Upper lobe of left lung (tissue), 4 donors: ENCODE data around the gene PSMG3.

Experiments
- EP300 ChIP-seq, 4 donors: sonication (generic); formaldehyde crosslinking; IDR thresholded peaks; one replicate each; pipeline ENCODE4 v1.5.1; 2017; ENCODE audit warnings: antibody characterized with exemption in 4 of 4, control low read depth in 2 of 4
- POLR2A ChIP-seq, 4 donors: fragments of 450-650 bp; IDR thresholded peaks; one replicate each; pipeline ENCODE4 v1.5.1; 2016 to 2017; ENCODE audit warnings: antibody characterized with exemption in 4 of 4, mild to moderate bottlenecking in 2 of 4
- POLR2AphosphoS5 ChIP-seq, 2 donors: sonication (generic); formaldehyde crosslinking; IDR thresholded peaks; one replicate each; pipeline ENCODE4 v1.5.1; 2017; ENCODE audit warnings: antibody characterized with exemption in 2 of 2
- TF ChIP-seq, protein P1 (sequence below), 6 experiments: fragments of 450-650 bp in 4 of 6; fragments of 200-600 bp in 2 of 6; sonication (generic) in 2 of 6; IDR thresholded peaks; one replicate each; pipeline ENCODE4 v1.5.1; 2016 to 2019; ENCODE audit warnings: antibody characterized with exemption in 6 of 6

DNA sequence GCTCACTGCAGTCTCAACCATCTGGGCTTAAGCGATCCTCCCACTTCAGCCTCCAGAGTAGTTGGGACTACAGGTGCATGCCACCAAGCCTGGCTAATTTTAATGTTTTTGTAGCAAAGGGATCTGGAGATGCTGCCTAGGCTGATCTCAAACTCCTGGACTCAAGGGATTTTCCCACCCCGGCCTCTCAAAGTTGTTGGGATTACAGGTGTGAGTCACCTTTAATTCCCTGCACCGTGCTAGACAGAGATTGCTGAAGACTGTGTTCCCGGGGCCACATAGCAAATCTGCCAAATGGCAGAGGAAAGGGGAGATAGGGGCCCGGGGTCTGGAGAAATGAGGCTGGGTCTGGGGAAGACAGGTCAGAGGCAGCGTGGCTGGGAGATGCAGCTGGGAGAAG lies 20.6 kb upstream of the PSMG3 start:
- TF ChIP-seq, protein P1, sequence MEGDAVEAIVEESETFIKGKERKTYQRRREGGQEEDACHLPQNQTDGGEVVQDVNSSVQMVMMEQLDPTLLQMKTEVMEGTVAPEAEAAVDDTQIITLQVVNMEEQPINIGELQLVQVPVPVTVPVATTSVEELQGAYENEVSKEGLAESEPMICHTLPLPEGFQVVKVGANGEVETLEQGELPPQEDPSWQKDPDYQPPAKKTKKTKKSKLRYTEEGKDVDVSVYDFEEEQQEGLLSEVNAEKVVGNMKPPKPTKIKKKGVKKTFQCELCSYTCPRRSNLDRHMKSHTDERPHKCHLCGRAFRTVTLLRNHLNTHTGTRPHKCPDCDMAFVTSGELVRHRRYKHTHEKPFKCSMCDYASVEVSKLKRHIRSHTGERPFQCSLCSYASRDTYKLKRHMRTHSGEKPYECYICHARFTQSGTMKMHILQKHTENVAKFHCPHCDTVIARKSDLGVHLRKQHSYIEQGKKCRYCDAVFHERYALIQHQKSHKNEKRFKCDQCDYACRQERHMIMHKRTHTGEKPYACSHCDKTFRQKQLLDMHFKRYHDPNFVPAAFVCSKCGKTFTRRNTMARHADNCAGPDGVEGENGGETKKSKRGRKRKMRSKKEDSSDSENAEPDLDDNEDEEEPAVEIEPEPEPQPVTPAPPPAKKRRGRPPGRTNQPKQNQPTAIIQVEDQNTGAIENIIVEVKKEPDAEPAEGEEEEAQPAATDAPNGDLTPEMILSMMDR (IDR thresholded peaks at IDR 0.05) = no peak
- TF ChIP-seq POLR2A (IDR thresholded peaks at IDR 0.05) = no peak
- no peak for TF ChIP-seq POLR2AphosphoS5 (IDR thresholded peaks at IDR 0.05)
- TF ChIP-seq EP300 (IDR thresholded peaks at IDR 0.05) = no peak
